ENCODE results near the gene TRAPPC2B.

DNA sequence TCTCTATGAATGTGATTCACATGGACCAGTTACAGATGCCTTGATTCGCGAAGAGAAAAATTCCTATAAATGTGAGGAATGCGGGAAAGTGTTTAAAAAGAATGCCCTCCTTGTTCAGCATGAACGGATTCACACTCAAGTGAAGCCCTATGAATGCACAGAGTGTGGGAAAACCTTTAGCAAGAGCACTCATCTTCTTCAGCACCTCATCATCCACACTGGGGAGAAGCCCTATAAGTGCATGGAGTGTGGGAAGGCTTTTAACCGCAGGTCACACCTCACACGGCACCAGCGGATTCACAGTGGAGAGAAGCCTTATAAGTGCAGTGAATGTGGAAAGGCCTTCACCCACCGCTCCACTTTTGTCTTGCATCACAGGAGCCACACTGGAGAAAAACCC, 35.4 kb upstream of the TRAPPC2B start:
- TF ChIP-seq, protein P1, sequence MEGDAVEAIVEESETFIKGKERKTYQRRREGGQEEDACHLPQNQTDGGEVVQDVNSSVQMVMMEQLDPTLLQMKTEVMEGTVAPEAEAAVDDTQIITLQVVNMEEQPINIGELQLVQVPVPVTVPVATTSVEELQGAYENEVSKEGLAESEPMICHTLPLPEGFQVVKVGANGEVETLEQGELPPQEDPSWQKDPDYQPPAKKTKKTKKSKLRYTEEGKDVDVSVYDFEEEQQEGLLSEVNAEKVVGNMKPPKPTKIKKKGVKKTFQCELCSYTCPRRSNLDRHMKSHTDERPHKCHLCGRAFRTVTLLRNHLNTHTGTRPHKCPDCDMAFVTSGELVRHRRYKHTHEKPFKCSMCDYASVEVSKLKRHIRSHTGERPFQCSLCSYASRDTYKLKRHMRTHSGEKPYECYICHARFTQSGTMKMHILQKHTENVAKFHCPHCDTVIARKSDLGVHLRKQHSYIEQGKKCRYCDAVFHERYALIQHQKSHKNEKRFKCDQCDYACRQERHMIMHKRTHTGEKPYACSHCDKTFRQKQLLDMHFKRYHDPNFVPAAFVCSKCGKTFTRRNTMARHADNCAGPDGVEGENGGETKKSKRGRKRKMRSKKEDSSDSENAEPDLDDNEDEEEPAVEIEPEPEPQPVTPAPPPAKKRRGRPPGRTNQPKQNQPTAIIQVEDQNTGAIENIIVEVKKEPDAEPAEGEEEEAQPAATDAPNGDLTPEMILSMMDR (conservative IDR thresholded peaks at IDR 0.05 in 1 of 2, IDR thresholded peaks at IDR 0.05 in 1 of 2; ENCODE audit: low read depth in 1 of 2, low read length in 2 of 2) = no peak
- no peak for TF ChIP-seq EZH2 (IDR thresholded peaks at IDR 0.05; ENCODE audit: low read length, missing control alignments)

Data from fibroblast of lung (primary cell).